Ishikawa (cell line): ENCODE results near the gene TPCN2.

Source experiments
- CEBPB ChIP-seq: IDR thresholded peaks from 2 replicates; pipeline ENCODE4 v1.6.1; 2012
- CREB1 ChIP-seq: IDR thresholded peaks from 2 replicates; pipeline ENCODE4 v1.6.1; 2012; ENCODE audit warnings: low read depth
- EGR1 ChIP-seq: IDR thresholded peaks from 2 replicates; pipeline ENCODE4 v1.6.1; 2012
- EP300 ChIP-seq: IDR thresholded peaks from 2 replicates; pipeline ENCODE4 v1.6.1; 2012; ENCODE audit warnings: borderline replicate concordance
- MAX ChIP-seq: IDR thresholded peaks from 2 replicates; pipeline ENCODE4 v1.6.1; 2012
- NFIC ChIP-seq: IDR thresholded peaks from 2 replicates; pipeline ENCODE4 v1.6.1; 2012
- RAD21 ChIP-seq: IDR thresholded peaks from 2 replicates; pipeline ENCODE4 v1.6.1; 2012; ENCODE audit warnings: low read depth
- REST ChIP-seq: IDR thresholded peaks from 2 replicates; pipeline ENCODE4 v1.6.1; 2012; ENCODE audit warnings: low read depth, mild to moderate bottlenecking
- TAF1 ChIP-seq: IDR thresholded peaks from 2 replicates; pipeline ENCODE4 v1.6.1; 2012; ENCODE audit warnings: low read depth, mild to moderate bottlenecking
- TCF12 ChIP-seq: IDR thresholded peaks from 2 replicates; pipeline ENCODE4 v1.6.1; 2012; ENCODE audit warnings: low read depth
- TEAD4 ChIP-seq: IDR thresholded peaks from 2 replicates; pipeline ENCODE4 v1.6.1; 2012
- USF1 ChIP-seq: IDR thresholded peaks from 2 replicates; pipeline ENCODE4 v1.6.1; 2012
- YY1 ChIP-seq: IDR thresholded peaks from 2 replicates; pipeline ENCODE4 v1.6.1; 2012; ENCODE audit warnings: low read depth
- ZBTB7A ChIP-seq: IDR thresholded peaks from 2 replicates; pipeline ENCODE4 v1.6.1; 2012; ENCODE audit warnings: low read depth

GRCh38 chr11:69160296-69161116 is 111.8 kb downstream of the TPCN2 start:
- no peak for TF ChIP-seq EP300
- TF ChIP-seq NFIC: no peak
- no peak for TF ChIP-seq MAX
- TF ChIP-seq RAD21: no peak
- TF ChIP-seq CEBPB: no peak
- no peak for TF ChIP-seq ZBTB7A
- TF ChIP-seq TAF1: no peak
- TF ChIP-seq TEAD4: no peak
- TF ChIP-seq USF1: no peak
- TF ChIP-seq CREB1: no peak
- no peak for TF ChIP-seq EGR1
- no peak for TF ChIP-seq YY1
- TF ChIP-seq REST: no peak
- TF ChIP-seq TCF12: no peak
